DND-41 (cell line): ENCODE data around the gene CCR2.

Experiments
- ATAC-seq: fragments of 200-7000 bp; cut with Tn5 transposase; 3 replicates; pipeline ENCODE4 v1.9.1; 2021; ENCODE audit warnings: low read depth; ENCODE audit not compliant: insufficient read depth
- DNase-seq: peaks from one replicate; pipeline ENCODE4 v3.0.0-alpha.2; 2020
- H2AFZ ChIP-seq: 2 replicates; pipeline ENCODE4 v1.6.0; 2012; ENCODE audit warnings: low read depth, low read length
- H3K27ac ChIP-seq: 2 replicates; pipeline ENCODE4 v1.5.1; 2012; ENCODE audit warnings: low read length, inconsistent platforms
- H3K27me3 ChIP-seq: fragments of 200-600 bp; sonication (generic); 2 replicates; pipeline ENCODE4 v1.6.0; 2012; ENCODE audit warnings: low read length, mild to moderate bottlenecking, inconsistent platforms; ENCODE audit not compliant: insufficient read depth, poor library complexity
- H3K36me3 ChIP-seq: 2 replicates; pipeline ENCODE4 v1.5.1; 2012; ENCODE audit warnings: low read length, inconsistent platforms; ENCODE audit not compliant: insufficient read depth
- H3K4me1 ChIP-seq: 2 replicates; pipeline ENCODE4 v1.5.1; 2012; ENCODE audit warnings: mild to moderate bottlenecking, low read length; ENCODE audit not compliant: insufficient read depth
- H3K4me2 ChIP-seq: 2 replicates; pipeline ENCODE4 v1.6.0; 2012; ENCODE audit warnings: mild to moderate bottlenecking, moderate library complexity, low read length, inconsistent platforms; ENCODE audit not compliant: insufficient read depth
- H3K4me3 ChIP-seq, 2 experiments: fragments of 200-600 bp in 1 of 2; shearing (Covaris generic) in 1 of 2; 2 replicates each; pipeline ENCODE4 v1.5.1; 2012 to 2016; ENCODE audit warnings: inconsistent platforms in 2 of 2, low read length in 2 of 2, mild to moderate bottlenecking in 2 of 2, low read depth in 1 of 2, moderate library complexity in 1 of 2
- H3K79me2 ChIP-seq: 2 replicates; pipeline ENCODE4 v1.6.0; 2012; ENCODE audit warnings: low read length, inconsistent platforms; ENCODE audit not compliant: insufficient read depth
- H3K9ac ChIP-seq: 2 replicates; pipeline ENCODE4 v1.6.0; 2012; ENCODE audit warnings: low read depth, mild to moderate bottlenecking, inconsistent platforms, low read length, moderate library complexity
- H3K9me3 ChIP-seq: 2 replicates; pipeline ENCODE4 v1.5.1; 2012; ENCODE audit warnings: low read length, moderate library complexity, mild to moderate bottlenecking, inconsistent platforms; ENCODE audit not compliant: insufficient read depth, severe bottlenecking
- H4K20me1 ChIP-seq: 2 replicates; pipeline ENCODE4 v1.6.0; 2012; ENCODE audit warnings: low read length; ENCODE audit not compliant: insufficient read depth
- EZH2 ChIP-seq: IDR thresholded peaks from 3 replicates; pipeline ENCODE4 v1.6.1; 2012; ENCODE audit warnings: borderline replicate concordance, low read depth, mild to moderate bottlenecking, moderate library complexity, low read length, inconsistent platforms; ENCODE audit not compliant: severe bottlenecking
- TF ChIP-seq, protein P1 (sequence below): IDR thresholded peaks from 2 replicates; pipeline ENCODE4 v1.5.1; 2012; ENCODE audit warnings: borderline replicate concordance, low read length, moderate library complexity, mild to moderate bottlenecking; ENCODE audit not compliant: poor library complexity, severe bottlenecking; ENCODE audit errors: extremely low read depth

CCR2 gene

DNA sequence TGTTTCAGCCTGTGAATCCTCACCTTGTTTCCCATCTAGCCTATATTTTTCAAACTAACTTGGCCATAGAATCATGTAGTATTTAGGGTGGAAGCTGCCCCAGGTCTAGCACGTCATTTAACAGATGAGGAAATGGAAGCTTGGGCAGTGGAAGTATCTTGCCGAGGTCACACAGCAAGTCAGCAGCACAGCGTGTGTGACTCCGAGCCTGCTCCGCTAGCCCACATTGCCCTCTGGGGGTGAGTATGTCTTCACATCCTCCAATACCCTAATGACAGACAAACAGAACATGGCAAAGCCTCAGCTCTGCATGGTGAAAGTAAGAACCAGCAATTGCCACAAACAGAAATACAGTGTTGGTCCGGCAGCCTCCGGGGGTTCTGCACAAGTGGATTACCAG, 14.7 kb downstream of the CCR2 start:
- TF ChIP-seq EZH2: no peak
- TF ChIP-seq, protein P1, sequence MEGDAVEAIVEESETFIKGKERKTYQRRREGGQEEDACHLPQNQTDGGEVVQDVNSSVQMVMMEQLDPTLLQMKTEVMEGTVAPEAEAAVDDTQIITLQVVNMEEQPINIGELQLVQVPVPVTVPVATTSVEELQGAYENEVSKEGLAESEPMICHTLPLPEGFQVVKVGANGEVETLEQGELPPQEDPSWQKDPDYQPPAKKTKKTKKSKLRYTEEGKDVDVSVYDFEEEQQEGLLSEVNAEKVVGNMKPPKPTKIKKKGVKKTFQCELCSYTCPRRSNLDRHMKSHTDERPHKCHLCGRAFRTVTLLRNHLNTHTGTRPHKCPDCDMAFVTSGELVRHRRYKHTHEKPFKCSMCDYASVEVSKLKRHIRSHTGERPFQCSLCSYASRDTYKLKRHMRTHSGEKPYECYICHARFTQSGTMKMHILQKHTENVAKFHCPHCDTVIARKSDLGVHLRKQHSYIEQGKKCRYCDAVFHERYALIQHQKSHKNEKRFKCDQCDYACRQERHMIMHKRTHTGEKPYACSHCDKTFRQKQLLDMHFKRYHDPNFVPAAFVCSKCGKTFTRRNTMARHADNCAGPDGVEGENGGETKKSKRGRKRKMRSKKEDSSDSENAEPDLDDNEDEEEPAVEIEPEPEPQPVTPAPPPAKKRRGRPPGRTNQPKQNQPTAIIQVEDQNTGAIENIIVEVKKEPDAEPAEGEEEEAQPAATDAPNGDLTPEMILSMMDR: peak; percentile 69
- H3K27me3 ChIP-seq: no peaks in the 10 kb centered on the region
- H3K36me3 ChIP-seq: no peaks in the 10 kb centered on the region
- no peaks in the 10 kb centered on the region for H3K79me2 ChIP-seq
- H3K27ac ChIP-seq: peak overlapping the region; percentile 5; the same call in 1 of the 2 replicates
- DNase-seq: peak; percentile 53
- no peak overlapping the region for H3K4me3 ChIP-seq
- H3K4me1 ChIP-seq: peaks cover 56% of the 10 kb centered on the region
- H3K9ac ChIP-seq: no peak overlapping the region
- H2AFZ ChIP-seq: no peak overlapping the region
- no peaks in the 10 kb centered on the region for H3K9me3 ChIP-seq
- peak; percentile 54 for ATAC-seq
- no peak overlapping the region for H3K4me2 ChIP-seq
- H4K20me1 ChIP-seq: no peaks in the 10 kb centered on the region

DNA sequence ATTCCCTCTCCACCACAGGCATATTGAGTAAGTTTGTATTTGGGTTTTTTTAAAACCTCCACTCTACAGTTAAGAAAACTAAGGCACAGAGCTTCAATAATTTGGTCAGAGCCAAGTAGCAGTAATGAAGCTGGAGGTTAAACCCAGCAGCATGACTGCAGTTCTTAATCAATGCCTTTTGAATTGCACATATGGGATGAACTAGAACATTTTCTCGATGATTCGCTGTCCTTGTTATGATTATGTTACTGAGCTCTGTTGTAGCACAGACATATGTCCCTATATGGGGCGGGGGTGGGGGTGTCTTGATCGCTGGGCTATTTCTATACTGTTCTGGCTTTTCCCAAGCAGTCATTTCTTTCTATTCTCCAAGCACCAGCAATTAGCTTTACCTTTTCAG, 15.2 kb downstream of the CCR2 start:
- no peak for ATAC-seq

DNA sequence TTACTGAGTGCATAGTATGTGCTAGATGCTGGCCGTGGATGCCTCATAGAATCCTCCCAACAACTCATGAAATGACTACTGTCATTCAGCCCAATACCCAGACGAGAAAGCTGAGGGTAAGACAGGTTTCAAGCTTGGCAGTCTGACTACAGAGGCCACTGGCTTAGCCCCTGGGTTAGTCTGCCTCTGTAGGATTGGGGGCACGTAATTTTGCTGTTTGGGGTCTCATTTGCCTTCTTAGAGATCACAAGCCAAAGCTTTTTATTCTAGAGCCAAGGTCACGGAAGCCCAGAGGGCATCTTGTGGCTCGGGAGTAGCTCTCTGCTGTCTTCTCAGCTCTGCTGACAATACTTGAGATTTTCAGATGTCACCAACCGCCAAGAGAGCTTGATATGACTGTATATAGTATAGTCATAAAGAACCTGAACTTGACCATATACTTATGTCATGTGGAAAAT, 15.8 kb downstream of the CCR2 start:
- Histone ChIP-seq H2AFZ (peak overlapping the region; percentile 27; the same call in 1 of the 2 replicates), H3K4me1 (peaks cover 67% of the 10 kb centered on the region), H3K4me3 (no peak overlapping the region), H3K9me3 (no peaks in the 10 kb centered on the region), H4K20me1 (no peaks in the 10 kb centered on the region), H3K36me3 (no peaks in the 10 kb centered on the region), H3K9ac (peak overlapping the region; percentile 38), H3K79me2 (no peaks in the 10 kb centered on the region), H3K27ac (peak overlapping the region; percentile 81), H3K4me2 (peak overlapping the region; percentile 39), H3K27me3 (no peaks in the 10 kb centered on the region)
- DNase-seq (no peak), ATAC-seq (no peak)
- no peak for TF ChIP-seq EZH2
- TF ChIP-seq, protein P1: no peak

More for the DNA sequence above, 15.2 kb downstream of the CCR2 start:
- Histone ChIP-seq H3K27me3 (no peaks in the 10 kb centered on the region), H3K4me3 (no peak overlapping the region), H3K9me3 (no peaks in the 10 kb centered on the region), H2AFZ (no peak overlapping the region), H3K36me3 (no peaks in the 10 kb centered on the region), H3K27ac (peak overlapping the region; percentile 81), H4K20me1 (no peaks in the 10 kb centered on the region), H3K9ac (no peak overlapping the region), H3K4me2 (no peak overlapping the region), H3K4me1 (peaks cover 62% of the 10 kb centered on the region), H3K79me2 (no peaks in the 10 kb centered on the region)
- no peak for DNase-seq
- TF ChIP-seq, protein P1: no peak
- no peak for TF ChIP-seq EZH2
